ENCODE measurements around the gene CFAP54. TPM values are rescaled to one million over a fixed set of nuclear protein-coding genes. Genes with fewer than 3 reads are reported as not detected.

Gene CFAP54
- total RNA-seq, 4 donors from 2014 or later = 0.16 TPM; not detected in 3

GRCh38 chr12:96810057-96810456, 320.7 kb downstream of the CFAP54 start:
- no peaks in the 10 kb centered on the region for H3K4me1 ChIP-seq
- H3K9me3 ChIP-seq = peaks cover 1% of the 10 kb centered on the region
- no peaks in the 10 kb centered on the region for H3K27me3 ChIP-seq
- whole genome bisulfite sequencing = 81% methylated on average over 2 of the region's 2 CpGs
- no peaks in the 10 kb centered on the region for H3K36me3 ChIP-seq
- no peak for DNase-seq (ENCODE audit: low spot score in 2 of 2)
- no peak overlapping the region for H3K4me3 ChIP-seq
- TF ChIP-seq POLR2AphosphoS5 (IDR thresholded peaks at IDR 0.05) (no peak), CTCF (IDR thresholded peaks at IDR 0.05) (no peak), POLR2A (IDR thresholded peaks at IDR 0.05) (no peak), EP300 (IDR thresholded peaks at IDR 0.05) (no peak)
- H3K27ac ChIP-seq = no peak overlapping the region

GRCh38 chr12:96810477-96810876, 321.1 kb downstream of the CFAP54 start:
- TF ChIP-seq POLR2A (IDR thresholded peaks at IDR 0.05) (no peak), CTCF (IDR thresholded peaks at IDR 0.05) (no peak), EP300 (IDR thresholded peaks at IDR 0.05) (no peak), POLR2AphosphoS5 (IDR thresholded peaks at IDR 0.05) (no peak)
- DNase-seq (ENCODE audit: low spot score in 2 of 2) = no peak
- 94% methylated on average over 3 of the region's 3 CpGs for WGBS
- no peaks in the 10 kb centered on the region for H3K4me1 ChIP-seq
- no peak overlapping the region for H3K4me3 ChIP-seq
- no peaks in the 10 kb centered on the region for H3K36me3 ChIP-seq
- no peak overlapping the region for H3K27ac ChIP-seq
- no peaks in the 10 kb centered on the region for H3K27me3 ChIP-seq
- no peaks in the 10 kb centered on the region for H3K9me3 ChIP-seq

- Histone ChIP-seq H3K9me3 (no peaks in the 10 kb centered on the region), H3K27ac (no peak overlapping the region)
Observed at GRCh38 chr12:96811083-96811482, 321.7 kb downstream of the CFAP54 start.

GRCh38 chr12:96812153-96812552, 322.8 kb downstream of the CFAP54 start:
- H3K9me3 ChIP-seq = no peaks in the 10 kb centered on the region
- 71% methylated on average over 2 of the region's 2 CpGs for WGBS
- H3K27me3 ChIP-seq = no peaks in the 10 kb centered on the region
- no peaks in the 10 kb centered on the region for H3K36me3 ChIP-seq
- no peak overlapping the region for H3K27ac ChIP-seq
- DNase-seq (ENCODE audit: low spot score in 2 of 2) = no peak
- TF ChIP-seq EP300 (IDR thresholded peaks at IDR 0.05) (no peak), POLR2A (IDR thresholded peaks at IDR 0.05) (no peak), CTCF (IDR thresholded peaks at IDR 0.05) (no peak), POLR2AphosphoS5 (IDR thresholded peaks at IDR 0.05) (no peak)
- no peak overlapping the region for H3K4me3 ChIP-seq
- H3K4me1 ChIP-seq = no peaks in the 10 kb centered on the region

More at GRCh38 chr12:96811083-96811482, 321.7 kb downstream of the CFAP54 start:
- Histone ChIP-seq H3K4me1 (no peaks in the 10 kb centered on the region), H3K36me3 (no peaks in the 10 kb centered on the region), H3K27me3 (no peaks in the 10 kb centered on the region), H3K4me3 (no peak overlapping the region)
- 54% methylated on average over 3 of the region's 3 CpGs for WGBS
- TF ChIP-seq EP300 (IDR thresholded peaks at IDR 0.05) (no peak), POLR2AphosphoS5 (IDR thresholded peaks at IDR 0.05) (no peak), CTCF (IDR thresholded peaks at IDR 0.05) (no peak), POLR2A (IDR thresholded peaks at IDR 0.05) (no peak)
- DNase-seq (ENCODE audit: low spot score in 2 of 2) = no peak

- no peak for DNase-seq (ENCODE audit: low spot score in 2 of 2)
- Histone ChIP-seq H3K27ac (no peak overlapping the region), H3K9me3 (no peaks in the 10 kb centered on the region), H3K27me3 (no peaks in the 10 kb centered on the region), H3K4me1 (no peaks in the 10 kb centered on the region), H3K36me3 (no peaks in the 10 kb centered on the region), H3K4me3 (no peak overlapping the region)
- WGBS = 77% methylated on average over 2 of the region's 2 CpGs
- TF ChIP-seq CTCF (IDR thresholded peaks at IDR 0.05) = no peak
Observed at GRCh38 chr12:96814200-96814599, 324.8 kb downstream of the CFAP54 start.

Measured in suprapubic skin (tissue), 4 donors.